SU-DHL-6 (cell line): ENCODE results near the gene SIK2.

ENCODE experiments used
- H2AFZ ChIP-seq: fragments of 200-600 bp; sonication (generic); 2 replicates; pipeline ENCODE4 v1.6.1; 2014; ENCODE audit warnings: low read depth, mild to moderate bottlenecking, moderate library complexity, mixed read lengths, antibody characterized with exemption, low read length; ENCODE audit not compliant: severe bottlenecking
- H3F3A ChIP-seq: fragments of 200-600 bp; shearing (Covaris generic); 2 replicates; pipeline ENCODE4 v1.6.0; 2016; ENCODE audit warnings: antibody characterized with exemption, mild to moderate bottlenecking; ENCODE audit not compliant: insufficient read depth
- H3K27ac ChIP-seq: fragments of 200-600 bp; sonication (generic); 2 replicates; pipeline ENCODE4 v1.5.1; 2016; ENCODE audit warnings: low read depth, mild to moderate bottlenecking, low read length, moderate library complexity, mixed read lengths
- H3K27me3 ChIP-seq: fragments of 200-600 bp; sonication (generic), shearing (Covaris generic); 2 replicates; pipeline ENCODE4 v1.6.0; 2014; ENCODE audit warnings: mild to moderate bottlenecking, low read length
- H3K36me3 ChIP-seq: fragments of 200-600 bp; sonication (generic); 2 replicates; pipeline ENCODE4 v1.6.1; 2014; ENCODE audit warnings: mild to moderate bottlenecking, low read length, mixed read lengths
- H3K4me2 ChIP-seq: fragments of 300-600, 200-600 bp; shearing (Covaris generic), sonication (generic); 2 replicates; pipeline ENCODE4 v1.6.0; 2014; ENCODE audit warnings: low read length, low read depth, mild to moderate bottlenecking; ENCODE audit not compliant: poor library complexity, severe bottlenecking
- H3K4me3 ChIP-seq: fragments of 200-600 bp; sonication (generic); 2 replicates; pipeline ENCODE4 v1.5.1; 2014; ENCODE audit warnings: antibody characterized with exemption, low read length, mild to moderate bottlenecking, mixed read lengths; ENCODE audit not compliant: insufficient read depth, poor library complexity, severe bottlenecking
- H3K79me2 ChIP-seq: fragments of 200-600 bp; sonication (generic); 2 replicates; pipeline ENCODE4 v1.6.1; 2014; ENCODE audit warnings: mild to moderate bottlenecking, low read length, moderate library complexity; ENCODE audit not compliant: insufficient read depth
- H3K9ac ChIP-seq: fragments of 200-600 bp; sonication (generic); 2 replicates; pipeline ENCODE4 v1.7.0; 2014; ENCODE audit warnings: mild to moderate bottlenecking, low read length
- H3K9me2 ChIP-seq: fragments of 200-600 bp; sonication (generic); replicated peaks from 2 replicates; pipeline ENCODE4 v1.6.1; 2014; ENCODE audit warnings: low read length; ENCODE audit not compliant: insufficient read depth
- H3K9me3 ChIP-seq: fragments of 200-600 bp; sonication (generic); 2 replicates; pipeline ENCODE4 v1.6.1; 2014; ENCODE audit warnings: low read length, mixed read lengths; ENCODE audit not compliant: insufficient read depth
- H4K20me1 ChIP-seq: fragments of 200-600 bp; sonication (generic); 2 replicates; pipeline ENCODE4 v1.6.1; 2014; ENCODE audit warnings: low read depth, mild to moderate bottlenecking, antibody characterized with exemption, low read length, moderate library complexity, mixed read lengths
- CTCF ChIP-seq: fragments of 200-600 bp; sonication (generic); IDR thresholded peaks from one replicate; pipeline ENCODE4 v1.5.1; 2017; ENCODE audit warnings: antibody characterized with exemption, mild to moderate bottlenecking, low read length, moderate library complexity; ENCODE audit not compliant: insufficient read depth, poor library complexity, severe bottlenecking
- EZH2phosphoT487 ChIP-seq: fragments of 200-600 bp; sonication (generic), shearing (Covaris generic); conservative IDR thresholded peaks from 2 replicates; pipeline ENCODE4 v1.6.1; 2018; ENCODE audit warnings: mild to moderate bottlenecking, antibody characterized with exemption, low read length, moderate library complexity, mixed read lengths

Gene SIK2

GRCh38 chr11:111601636-111601978 is 642 bp upstream of the SIK2 start:
- Histone ChIP-seq H3K9me2 (no peaks in the 10 kb centered on the region), H3K27ac (peak overlapping the region; percentile 49), H3K9me3 (no peaks in the 10 kb centered on the region)

GRCh38 chr11:111602865-111603610 is 789 bp downstream of the SIK2 start:
- Histone ChIP-seq H3K79me2 (peaks cover 34% of the 10 kb centered on the region), H3K27ac (no peak overlapping the region), H3K36me3 (no peaks in the 10 kb centered on the region), H3K9ac (peak overlapping the region; percentile 84), H3K4me2 (peak overlapping the region; percentile 77), H4K20me1 (0 out of 2 replicates have a peak, but pooled peaks cover 10% of the 10 kb centered on the region), H3K9me3 (no peaks in the 10 kb centered on the region), H3K4me3 (peak overlapping the region; percentile 87), H3K27me3 (no peaks in the 10 kb centered on the region), H3K9me2 (no peaks in the 10 kb centered on the region), H3F3A (peaks cover 12% of the 10 kb centered on the region), H2AFZ (peak overlapping the region; percentile 46)
- TF ChIP-seq CTCF (no peak), EZH2phosphoT487 (no peak)

More at GRCh38 chr11:111601636-111601978, 642 bp upstream of the SIK2 start:
- Histone ChIP-seq H3K4me3 (peak overlapping the region; percentile 56), H3K27me3 (no peaks in the 10 kb centered on the region), H3F3A (peaks cover 9% of the 10 kb centered on the region), H4K20me1 (0 out of 2 replicates have a peak, but pooled peaks cover 10% of the 10 kb centered on the region), H3K79me2 (peaks cover 22% of the 10 kb centered on the region; the same call in 1 of the 2 replicates), H3K36me3 (no peaks in the 10 kb centered on the region), H2AFZ (peak overlapping the region; percentile 88), H3K4me2 (peak overlapping the region; percentile 79), H3K9ac (peak overlapping the region; percentile 58)
- TF ChIP-seq EZH2phosphoT487 (no peak), CTCF (no peak)

- Histone ChIP-seq H3K27ac (no peak overlapping the region), H3K9ac (peak overlapping the region; percentile 84), H3K9me2 (no peaks in the 10 kb centered on the region), H2AFZ (no peak overlapping the region), H3K79me2 (peaks cover 37% of the 10 kb centered on the region), H3F3A (peaks cover 12% of the 10 kb centered on the region), H3K27me3 (no peaks in the 10 kb centered on the region), H3K36me3 (no peaks in the 10 kb centered on the region), H4K20me1 (0 out of 2 replicates have a peak, but pooled peaks cover 10% of the 10 kb centered on the region), H3K9me3 (no peaks in the 10 kb centered on the region), H3K4me2 (peak overlapping the region; percentile 77), H3K4me3 (peak overlapping the region; percentile 87)
- TF ChIP-seq CTCF (no peak), EZH2phosphoT487 (no peak)
Measured at GRCh38 chr11:111603611-111604130, 1.4 kb downstream of the SIK2 start.
